Fibroblast of the aortic adventitia (primary cell): ENCODE data around the gene PCSK9. TPM values are rescaled to one million over a fixed set of nuclear protein-coding genes. Genes with fewer than 3 reads are reported as not detected.
A peak's percentile ranks its signal among the peaks of the same experiment; 100 is the strongest.
"Not testable (repeated sequence)": the region's sequence is repeated elsewhere in the genome, so short reads cannot be mapped to it uniquely, and the experiment has no call there.

Experiments
- DNase-seq: peaks from one replicate; pipeline ENCODE4 v3.0.0-alpha.2; 2010; ENCODE audit warnings: low read depth
- H3K4me3 ChIP-seq: 2 replicates; pipeline ENCODE4 v1.5.1; 2011; ENCODE audit warnings: low read depth, mild to moderate bottlenecking, control low read depth, low read length, moderate library complexity
- total RNA-seq: library from RNA; depleted of rRNA; stranded (reverse); fragments of >200 nt; gene quantifications from 2 replicates; pipeline ENCODE4 v1.2.3, GENCODE V29; 2012; ENCODE audit warnings: low replicate concordance
- TF ChIP-seq, protein P1 (sequence below): IDR thresholded peaks from 2 replicates; pipeline ENCODE4 v1.5.1; 2011; ENCODE audit warnings: mild to moderate bottlenecking, low read length, control low read depth, inconsistent platforms; ENCODE audit not compliant: insufficient read depth

The PCSK9 gene
- total RNA-seq, 1 donor, result 1.1 TPM

DNA sequence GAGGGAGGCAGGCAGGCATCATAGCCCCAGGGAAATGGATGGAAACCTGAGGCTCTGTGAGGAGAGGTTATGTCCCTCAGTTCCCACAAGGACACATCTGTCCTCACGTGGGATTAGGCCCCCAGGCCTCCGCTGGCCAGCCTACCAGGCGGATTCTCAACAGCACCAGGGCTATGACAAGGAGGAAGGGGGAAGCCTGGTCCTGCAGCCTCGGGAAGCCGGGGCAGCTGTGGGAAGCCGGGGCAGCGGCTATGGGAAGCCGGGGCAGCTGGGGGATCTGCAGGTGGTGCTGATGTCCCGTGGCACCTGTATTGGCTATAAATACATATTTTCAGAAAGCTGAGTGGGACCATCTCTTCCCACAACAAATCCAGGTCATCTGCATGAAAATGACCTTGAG, 21.0 kb upstream of the PCSK9 start:
- H3K4me3 ChIP-seq, result no peak overlapping the region
- DNase-seq, result no peak
- TF ChIP-seq, protein P1, sequence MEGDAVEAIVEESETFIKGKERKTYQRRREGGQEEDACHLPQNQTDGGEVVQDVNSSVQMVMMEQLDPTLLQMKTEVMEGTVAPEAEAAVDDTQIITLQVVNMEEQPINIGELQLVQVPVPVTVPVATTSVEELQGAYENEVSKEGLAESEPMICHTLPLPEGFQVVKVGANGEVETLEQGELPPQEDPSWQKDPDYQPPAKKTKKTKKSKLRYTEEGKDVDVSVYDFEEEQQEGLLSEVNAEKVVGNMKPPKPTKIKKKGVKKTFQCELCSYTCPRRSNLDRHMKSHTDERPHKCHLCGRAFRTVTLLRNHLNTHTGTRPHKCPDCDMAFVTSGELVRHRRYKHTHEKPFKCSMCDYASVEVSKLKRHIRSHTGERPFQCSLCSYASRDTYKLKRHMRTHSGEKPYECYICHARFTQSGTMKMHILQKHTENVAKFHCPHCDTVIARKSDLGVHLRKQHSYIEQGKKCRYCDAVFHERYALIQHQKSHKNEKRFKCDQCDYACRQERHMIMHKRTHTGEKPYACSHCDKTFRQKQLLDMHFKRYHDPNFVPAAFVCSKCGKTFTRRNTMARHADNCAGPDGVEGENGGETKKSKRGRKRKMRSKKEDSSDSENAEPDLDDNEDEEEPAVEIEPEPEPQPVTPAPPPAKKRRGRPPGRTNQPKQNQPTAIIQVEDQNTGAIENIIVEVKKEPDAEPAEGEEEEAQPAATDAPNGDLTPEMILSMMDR, result no peak

DNA sequence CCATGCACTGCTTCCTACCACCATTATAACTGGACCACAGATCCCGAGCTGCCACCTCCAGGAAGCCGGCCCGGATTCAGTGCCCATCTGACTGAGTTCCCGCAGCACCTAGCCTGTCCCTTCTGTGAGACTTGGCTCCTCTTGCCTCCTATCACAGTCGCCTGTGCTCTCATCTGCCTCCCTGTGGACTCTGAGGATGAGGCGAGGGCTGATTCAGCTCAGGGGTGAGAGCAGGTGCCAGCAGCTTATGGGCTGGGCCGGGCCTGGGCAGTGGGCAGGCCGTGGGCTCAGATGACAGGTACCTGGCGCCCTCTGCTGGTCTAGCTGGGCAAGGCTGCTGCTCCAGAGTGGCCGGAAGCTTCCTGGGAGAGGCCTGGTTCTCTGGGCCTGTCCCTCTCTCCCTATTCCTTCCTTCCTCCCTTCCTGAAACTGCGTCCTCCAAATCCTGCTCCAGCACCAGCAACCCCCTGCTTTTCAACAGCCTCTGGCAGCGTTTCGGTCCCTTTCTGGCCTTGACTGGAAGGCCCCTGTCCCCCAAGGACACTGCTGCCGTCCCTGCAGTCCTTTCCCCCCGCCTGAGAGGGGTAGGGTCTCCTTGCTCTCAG, 17.3 kb upstream of the PCSK9 start:
- TF ChIP-seq, protein P1, result peak; percentile 91
- DNase-seq, result peak; percentile 86
- H3K4me3 ChIP-seq, result no peak overlapping the region

DNA sequence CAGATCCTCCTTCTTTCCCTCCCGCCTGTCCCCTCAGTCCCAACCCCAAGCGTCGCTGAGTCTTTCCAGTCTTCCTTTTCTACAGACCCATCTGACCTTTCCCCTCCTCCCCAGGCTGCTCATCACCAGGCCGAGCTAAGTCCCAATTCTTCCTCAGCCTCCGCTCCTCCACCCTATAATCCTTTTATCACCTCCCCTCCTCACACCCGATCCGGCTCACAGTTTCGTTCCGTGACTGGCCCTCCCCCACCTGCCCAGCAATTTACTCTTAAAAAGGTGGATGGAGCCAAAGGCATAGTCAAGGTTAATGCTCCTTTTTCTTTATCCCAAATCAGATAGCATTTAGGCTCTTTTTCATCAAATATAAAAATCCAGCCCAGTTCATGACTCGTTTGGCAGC, 15.2 kb upstream of the PCSK9 start:
- DNase-seq, H3K4me3 ChIP-seq: not testable (repeated sequence)

DNA sequence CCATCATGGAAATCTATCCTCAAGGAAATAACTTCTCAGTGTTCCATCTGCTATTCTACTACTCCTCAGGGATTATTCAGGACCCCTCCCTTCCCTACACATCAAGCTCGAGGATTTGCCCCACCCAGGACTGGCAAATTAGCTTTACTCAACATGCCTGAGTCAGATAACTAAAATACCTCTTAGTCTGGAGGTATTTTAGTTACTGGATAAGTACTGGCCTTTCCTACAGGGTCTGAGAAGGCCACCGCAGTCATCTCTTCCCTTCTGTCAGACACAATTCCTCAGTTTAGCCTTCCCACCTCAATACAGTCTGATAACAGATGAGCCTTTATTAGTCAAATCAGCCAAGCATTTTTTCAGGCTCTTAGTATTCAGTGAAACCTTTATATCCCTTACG, 12.7 kb upstream of the PCSK9 start:
- not testable (repeated sequence) for DNase-seq, H3K4me3 ChIP-seq

DNA sequence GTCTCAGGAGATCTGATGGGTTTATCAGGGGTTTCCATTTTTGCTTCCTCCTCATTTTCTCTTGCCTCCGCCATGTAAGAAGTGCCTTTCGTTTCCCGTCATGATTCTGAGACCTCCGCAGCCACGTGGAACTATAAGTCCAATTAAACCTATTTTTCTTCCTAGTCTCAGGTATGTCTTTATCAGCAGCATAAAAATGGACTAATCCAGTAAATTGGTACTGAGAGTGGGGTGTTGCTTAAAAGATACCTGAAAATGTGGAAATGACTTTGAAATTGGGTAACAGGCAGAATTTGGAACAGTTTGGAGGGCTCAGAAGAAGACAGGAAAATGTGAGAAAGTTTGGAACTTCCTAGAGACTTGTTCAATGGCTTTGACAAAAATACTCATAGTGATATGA, 8.2 kb upstream of the PCSK9 start:
- not testable (repeated sequence) for H3K4me3 ChIP-seq, DNase-seq

DNA sequence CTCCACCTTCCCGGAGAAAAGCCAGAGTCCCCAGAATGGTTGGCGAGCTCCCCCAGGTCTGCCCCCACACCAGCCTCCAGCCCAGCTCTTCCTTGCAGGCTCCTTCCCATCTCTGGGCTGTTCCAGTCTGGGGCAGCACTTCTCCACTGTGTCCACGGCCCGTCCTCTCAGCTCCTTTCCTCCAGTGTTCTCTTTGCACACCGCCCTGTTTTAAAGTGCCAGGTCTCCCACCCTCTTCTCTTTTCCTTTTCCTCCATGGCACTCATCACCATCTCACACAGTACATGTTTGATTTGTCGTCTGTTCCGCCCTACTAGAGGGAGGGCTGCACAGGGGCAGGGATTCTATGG, 6.1 kb upstream of the PCSK9 start:
- no peak for DNase-seq
- TF ChIP-seq, protein P1, result no peak
- H3K4me3 ChIP-seq, result no peak overlapping the region

DNA sequence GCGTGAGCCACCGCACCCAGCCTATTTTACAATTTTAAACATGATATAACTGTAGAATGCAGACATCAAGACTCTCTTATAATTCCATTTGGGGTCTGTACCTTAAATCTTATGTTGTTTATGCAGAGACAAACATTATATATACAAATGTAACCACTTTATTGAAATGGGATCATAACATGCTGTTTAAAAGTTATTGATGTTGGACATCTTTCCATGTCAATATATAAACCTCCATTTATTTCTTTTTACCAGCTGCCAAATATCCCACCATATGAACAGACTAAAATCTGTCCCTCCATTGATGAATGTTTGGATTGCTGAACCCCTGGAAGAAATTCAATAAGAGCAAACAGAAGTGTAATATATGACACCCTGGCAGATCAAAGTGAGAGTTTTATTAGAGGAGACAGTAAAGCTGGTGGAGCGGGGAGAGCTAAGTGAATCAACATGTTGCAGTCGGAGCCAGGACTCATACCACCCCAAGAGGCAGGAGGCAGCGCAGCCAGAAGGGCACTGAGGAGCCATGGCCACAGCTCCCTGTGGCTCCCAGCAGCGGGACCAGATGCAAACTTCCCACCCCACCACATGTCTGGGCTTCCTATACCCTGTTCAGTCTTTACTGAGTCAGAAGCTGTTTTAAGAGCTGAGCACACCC, 4.7 kb upstream of the PCSK9 start:
- TF ChIP-seq, protein P1, result no peak

DNA sequence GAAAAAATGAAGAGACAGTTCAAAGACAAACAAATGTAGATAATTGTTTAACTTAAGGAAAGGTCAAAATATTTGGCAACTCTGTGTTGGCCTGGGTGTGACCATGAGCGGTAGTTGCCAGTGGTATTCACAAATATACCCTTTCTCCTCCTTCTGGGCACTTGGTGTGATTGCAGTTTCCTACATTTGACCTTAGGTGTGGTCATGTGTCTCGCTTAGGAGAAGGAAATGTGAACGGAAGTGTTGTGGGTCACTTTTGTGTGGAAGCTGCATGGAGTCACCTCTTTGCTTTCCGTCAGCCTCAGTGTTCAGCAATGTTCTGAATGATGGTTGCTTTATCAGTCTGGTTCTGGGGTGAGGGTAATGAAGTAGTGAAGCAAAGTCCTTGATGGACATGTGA, 3.4 kb upstream of the PCSK9 start:
- TF ChIP-seq, protein P1, result no peak
- DNase-seq, result no peak
- H3K4me3 ChIP-seq, result no peak overlapping the region

More for the DNA sequence above, 4.7 kb upstream of the PCSK9 start:
- H3K4me3 ChIP-seq, result no peak overlapping the region
- no peak for DNase-seq
